GM21360 (cell line): ENCODE data around the gene PLA2G4B.

Experiments used
- ATAC-seq: cut with Tn5 transposase; IDR thresholded peaks from one replicate; pipeline ENCODE4 v1.9.1; 2021; ENCODE audit warnings: mild to moderate bottlenecking, moderate library complexity; ENCODE audit not compliant: unreplicated experiment

The PLA2G4B gene

GRCh38 chr15:41838400-41838897 lies at the start of gene PLA2G4B:
TSS of gene PLA2G4B (plus strand) at chr15:41838847. CDS start at chr15:41838914, 67 bp downstream.
- ATAC-seq, result no peak

- no peak for ATAC-seq
These were observed 49.4 kb upstream of the PLA2G4B start for GRCh38 chr15:41789236-41789635.

- ATAC-seq, result no peak
These were observed 49.0 kb upstream of the PLA2G4B start for GRCh38 chr15:41789662-41790061.

- no peak for ATAC-seq
These were observed 48.5 kb upstream of the PLA2G4B start for GRCh38 chr15:41790169-41790568.

GRCh38 chr15:41790756-41791546 lies 47.7 kb upstream of the PLA2G4B start:
- no peak for ATAC-seq

GRCh38 chr15:41791547-41791937 lies 47.1 kb upstream of the PLA2G4B start:
- ATAC-seq, result no peak

- no peak for ATAC-seq
These were observed 46.5 kb upstream of the PLA2G4B start for GRCh38 chr15:41792000-41792637.

GRCh38 chr15:41794081-41794480 lies 44.6 kb upstream of the PLA2G4B start:
- ATAC-seq, result no peak

GRCh38 chr15:41795996-41796856 lies 42.4 kb upstream of the PLA2G4B start:
- ATAC-seq, result no peak

GRCh38 chr15:41797201-41797944 lies 41.3 kb upstream of the PLA2G4B start:
- no peak for ATAC-seq

- ATAC-seq, result no peak
These were observed 39.8 kb upstream of the PLA2G4B start for GRCh38 chr15:41798607-41799487.

GRCh38 chr15:41799488-41799805 lies 39.2 kb upstream of the PLA2G4B start:
- no peak for ATAC-seq

GRCh38 chr15:41801185-41801584 lies 37.5 kb upstream of the PLA2G4B start:
- no peak for ATAC-seq

- ATAC-seq, result no peak
These were observed 36.7 kb upstream of the PLA2G4B start for GRCh38 chr15:41801850-41802455.

- no peak for ATAC-seq
These were observed 34.3 kb upstream of the PLA2G4B start for GRCh38 chr15:41804361-41804760.

- ATAC-seq, result no peak
These were observed 33.6 kb upstream of the PLA2G4B start for GRCh38 chr15:41804916-41805666.

GRCh38 chr15:41805711-41806110 lies 32.9 kb upstream of the PLA2G4B start:
- no peak for ATAC-seq

GRCh38 chr15:41806291-41807181 lies 32.1 kb upstream of the PLA2G4B start:
- ATAC-seq, result no peak
